WERI-Rb-1 (cell line): ENCODE measurements around the gene BLCAP.

Source experiments
- DNase-seq: peaks from one replicate; pipeline ENCODE4 v3.0.0-alpha.2; 2020
- H3K27ac ChIP-seq: fragments of 250-450 bp; sonication (Bioruptor Pico); 2 replicates; pipeline ENCODE4 v1.5.1; 2020; ENCODE audit warnings: mild to moderate bottlenecking, moderate library complexity
- H3K27me3 ChIP-seq: fragments of 250-450 bp; sonication (Bioruptor Pico); 2 replicates; pipeline ENCODE4 v1.5.1; 2021; ENCODE audit warnings: mild to moderate bottlenecking, low read depth, moderate library complexity; ENCODE audit not compliant: insufficient read depth, severe bottlenecking
- H3K36me3 ChIP-seq: fragments of 250-450 bp; sonication (Bioruptor Pico); 2 replicates; pipeline ENCODE4 v1.5.1; 2020; ENCODE audit warnings: mild to moderate bottlenecking, moderate library complexity
- H3K4me3 ChIP-seq: 2 replicates; pipeline ENCODE4 v1.5.1; 2011; ENCODE audit warnings: low read depth, mild to moderate bottlenecking, control low read depth, low read length
- H3K9me3 ChIP-seq: fragments of 250-450 bp; sonication (Bioruptor Pico); 2 replicates; pipeline ENCODE4 v1.5.1; 2021; ENCODE audit warnings: mild to moderate bottlenecking, moderate library complexity; ENCODE audit not compliant: severe bottlenecking
- TF ChIP-seq, protein P1 (sequence below): IDR thresholded peaks from 2 replicates; pipeline ENCODE4 v1.5.1; 2011; ENCODE audit warnings: low read depth, mild to moderate bottlenecking, control low read depth, inconsistent platforms, low read length

The BLCAP gene

DNA sequence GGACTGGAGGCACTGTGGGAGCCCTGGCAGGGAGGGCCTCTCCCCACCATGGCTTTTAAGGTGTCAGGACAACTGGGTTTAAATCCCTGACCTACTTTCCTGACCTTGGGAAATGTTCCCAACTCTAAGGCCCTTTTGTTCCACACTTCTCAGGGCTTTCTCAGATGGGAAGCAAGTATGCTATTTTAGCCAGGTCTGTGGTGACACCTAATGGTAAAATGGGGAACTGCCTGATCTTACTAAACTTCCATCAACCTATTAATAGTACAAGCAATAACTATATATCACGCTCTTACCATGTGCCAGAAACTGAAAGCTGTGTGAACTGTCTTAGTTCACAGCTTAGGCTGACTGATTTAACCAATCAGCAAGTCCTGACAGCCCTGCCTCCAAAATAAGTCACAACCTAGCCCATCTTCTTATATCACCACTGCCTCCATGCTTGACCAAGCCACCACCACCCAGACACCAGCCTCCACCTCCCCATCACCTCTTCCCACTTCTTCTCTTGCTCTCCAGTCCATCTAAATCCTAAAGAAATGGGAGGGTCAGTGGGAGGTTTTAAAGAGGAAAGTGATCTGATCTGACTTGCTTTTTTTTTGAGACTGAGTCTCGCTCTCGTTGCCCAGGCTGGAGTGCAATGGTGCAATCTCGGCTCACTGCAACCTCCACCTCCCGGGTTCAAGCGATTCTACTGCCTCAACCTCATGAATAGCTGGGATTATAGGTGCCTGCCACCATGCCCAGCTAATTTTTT lies 6.9 kb upstream of the BLCAP start:
- H3K9me3 ChIP-seq: no peaks in the 10 kb centered on the region
- peak; percentile 59 for DNase-seq
- H3K36me3 ChIP-seq: no peaks in the 10 kb centered on the region
- TF ChIP-seq, protein P1, sequence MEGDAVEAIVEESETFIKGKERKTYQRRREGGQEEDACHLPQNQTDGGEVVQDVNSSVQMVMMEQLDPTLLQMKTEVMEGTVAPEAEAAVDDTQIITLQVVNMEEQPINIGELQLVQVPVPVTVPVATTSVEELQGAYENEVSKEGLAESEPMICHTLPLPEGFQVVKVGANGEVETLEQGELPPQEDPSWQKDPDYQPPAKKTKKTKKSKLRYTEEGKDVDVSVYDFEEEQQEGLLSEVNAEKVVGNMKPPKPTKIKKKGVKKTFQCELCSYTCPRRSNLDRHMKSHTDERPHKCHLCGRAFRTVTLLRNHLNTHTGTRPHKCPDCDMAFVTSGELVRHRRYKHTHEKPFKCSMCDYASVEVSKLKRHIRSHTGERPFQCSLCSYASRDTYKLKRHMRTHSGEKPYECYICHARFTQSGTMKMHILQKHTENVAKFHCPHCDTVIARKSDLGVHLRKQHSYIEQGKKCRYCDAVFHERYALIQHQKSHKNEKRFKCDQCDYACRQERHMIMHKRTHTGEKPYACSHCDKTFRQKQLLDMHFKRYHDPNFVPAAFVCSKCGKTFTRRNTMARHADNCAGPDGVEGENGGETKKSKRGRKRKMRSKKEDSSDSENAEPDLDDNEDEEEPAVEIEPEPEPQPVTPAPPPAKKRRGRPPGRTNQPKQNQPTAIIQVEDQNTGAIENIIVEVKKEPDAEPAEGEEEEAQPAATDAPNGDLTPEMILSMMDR: peak; percentile 71
- no peaks in the 10 kb centered on the region for H3K27me3 ChIP-seq
- no peak overlapping the region for H3K27ac ChIP-seq
- H3K4me3 ChIP-seq: no peak overlapping the region

- TF ChIP-seq, protein P1: no peak
- Histone ChIP-seq H3K27me3 (no peaks in the 10 kb centered on the region), H3K9me3 (no peaks in the 10 kb centered on the region), H3K27ac (no peak overlapping the region), H3K36me3 (no peaks in the 10 kb centered on the region), H3K4me3 (no peak overlapping the region)
- DNase-seq: no peak
Observed at GRCh38 chr20:37533154-37533715, 5.6 kb upstream of the BLCAP start.

DNA sequence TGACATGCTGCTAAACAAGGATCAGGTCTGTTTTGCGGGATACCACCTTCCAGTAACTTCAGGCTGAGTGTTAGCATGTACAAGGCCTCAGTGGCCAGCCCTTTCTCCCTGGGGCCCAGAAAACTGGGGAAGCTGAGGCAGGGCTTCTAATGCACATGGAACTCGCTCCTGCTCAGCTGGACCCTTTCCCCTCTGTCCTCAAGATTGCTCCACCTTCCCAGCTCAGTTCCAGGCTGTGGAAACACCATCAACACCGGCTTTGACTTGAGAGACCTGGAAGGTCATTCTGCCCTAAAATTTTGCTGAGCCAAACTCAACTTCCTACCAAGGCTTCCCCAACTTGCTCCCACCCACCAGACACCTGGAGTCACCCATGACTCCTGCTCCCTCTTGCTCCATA lies 4.2 kb upstream of the BLCAP start:
- Histone ChIP-seq H3K27me3 (no peaks in the 10 kb centered on the region), H3K36me3 (peaks cover 3% of the 10 kb centered on the region; the same call in 1 of the 2 replicates), H3K4me3 (no peak overlapping the region), H3K27ac (no peak overlapping the region), H3K9me3 (no peaks in the 10 kb centered on the region)
- TF ChIP-seq, protein P1: no peak
- no peak for DNase-seq

- H3K27ac ChIP-seq: no peak overlapping the region
- H3K9me3 ChIP-seq: no peaks in the 10 kb centered on the region
- H3K4me3 ChIP-seq: no peak overlapping the region
- H3K27me3 ChIP-seq: no peaks in the 10 kb centered on the region
- TF ChIP-seq, protein P1: no peak
- peaks cover 5% of the 10 kb centered on the region for H3K36me3 ChIP-seq
- DNase-seq: no peak
Observed at GRCh38 chr20:37530696-37531095, 3.0 kb upstream of the BLCAP start.

DNA sequence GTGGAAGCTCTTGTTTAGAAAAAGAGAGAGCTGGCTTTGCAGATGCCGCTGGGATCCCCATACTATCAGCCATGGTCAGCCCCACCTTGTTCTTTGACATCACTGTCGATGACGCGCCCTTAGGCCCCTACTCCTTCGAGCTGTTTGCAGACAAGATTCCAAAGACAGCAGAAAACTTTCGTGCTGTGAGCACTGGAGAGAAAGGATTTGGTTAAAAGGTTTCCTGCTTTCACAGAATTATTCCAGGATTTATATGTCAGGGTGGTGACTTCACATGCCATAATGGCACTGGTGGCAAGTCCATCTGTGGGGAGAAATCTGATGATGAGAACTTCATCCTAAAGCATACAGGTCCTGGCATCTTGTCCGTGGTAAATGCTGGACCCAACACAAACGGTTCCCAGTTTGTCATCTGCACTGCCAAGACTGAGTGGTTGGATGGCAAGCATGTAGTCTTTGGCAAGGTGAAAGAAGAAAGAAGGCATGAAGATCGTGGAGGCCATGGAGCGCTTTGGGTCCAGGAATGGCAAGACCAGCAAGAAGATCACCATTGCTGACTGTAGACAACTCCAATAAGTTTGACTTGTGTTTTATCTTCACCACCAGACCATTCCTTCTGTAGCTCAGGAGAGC lies 2.4 kb upstream of the BLCAP start:
- no peak overlapping the region for H3K27ac ChIP-seq
- no peak overlapping the region for H3K4me3 ChIP-seq
- H3K27me3 ChIP-seq: no peaks in the 10 kb centered on the region
- TF ChIP-seq, protein P1: no peak
- no peak for DNase-seq
- H3K9me3 ChIP-seq: no peaks in the 10 kb centered on the region
- H3K36me3 ChIP-seq: peaks cover 9% of the 10 kb centered on the region
